Spleen (tissue), 7 donors: ENCODE data around the gene RNF212.

Source experiments
- POLR2A ChIP-seq, 3 donors: fragments of 450-650 bp; IDR thresholded peaks; one replicate each; pipeline ENCODE4 v1.5.1; 2017; ENCODE audit warnings: antibody characterized with exemption in 3 of 3, mild to moderate bottlenecking in 1 of 3
- POLR2AphosphoS5 ChIP-seq, 3 donors: sonication (generic); formaldehyde crosslinking; IDR thresholded peaks; one replicate each; pipeline ENCODE4 v1.5.1; 2017; ENCODE audit warnings: antibody characterized with exemption in 3 of 3
- TF ChIP-seq, protein P1 (sequence below), 11 experiments: fragments of 200-600 bp in 7 of 11; fragments of 450-650 bp in 4 of 11; sonication (generic) in 4 of 11; IDR thresholded peaks in 8 of 11; conservative IDR thresholded peaks in 3 of 11; 1 replicate in 7 of 11; 2 replicates in 4 of 11; pipeline versions ENCODE4 v1.4.0 to v1.8.0; 2016 to 2021; ENCODE audit warnings: antibody characterized with exemption in 11 of 11, inconsistent platforms in 4 of 11, mild to moderate bottlenecking in 1 of 11
- donor health status: DM: no; HTN: no; CAD: no; lungs with moderate emphysema.
- donor health status: DM: no; HTN: no; CAD: no.
- donor health status: DM: no; HTN: no; CAD: no.

DNA sequence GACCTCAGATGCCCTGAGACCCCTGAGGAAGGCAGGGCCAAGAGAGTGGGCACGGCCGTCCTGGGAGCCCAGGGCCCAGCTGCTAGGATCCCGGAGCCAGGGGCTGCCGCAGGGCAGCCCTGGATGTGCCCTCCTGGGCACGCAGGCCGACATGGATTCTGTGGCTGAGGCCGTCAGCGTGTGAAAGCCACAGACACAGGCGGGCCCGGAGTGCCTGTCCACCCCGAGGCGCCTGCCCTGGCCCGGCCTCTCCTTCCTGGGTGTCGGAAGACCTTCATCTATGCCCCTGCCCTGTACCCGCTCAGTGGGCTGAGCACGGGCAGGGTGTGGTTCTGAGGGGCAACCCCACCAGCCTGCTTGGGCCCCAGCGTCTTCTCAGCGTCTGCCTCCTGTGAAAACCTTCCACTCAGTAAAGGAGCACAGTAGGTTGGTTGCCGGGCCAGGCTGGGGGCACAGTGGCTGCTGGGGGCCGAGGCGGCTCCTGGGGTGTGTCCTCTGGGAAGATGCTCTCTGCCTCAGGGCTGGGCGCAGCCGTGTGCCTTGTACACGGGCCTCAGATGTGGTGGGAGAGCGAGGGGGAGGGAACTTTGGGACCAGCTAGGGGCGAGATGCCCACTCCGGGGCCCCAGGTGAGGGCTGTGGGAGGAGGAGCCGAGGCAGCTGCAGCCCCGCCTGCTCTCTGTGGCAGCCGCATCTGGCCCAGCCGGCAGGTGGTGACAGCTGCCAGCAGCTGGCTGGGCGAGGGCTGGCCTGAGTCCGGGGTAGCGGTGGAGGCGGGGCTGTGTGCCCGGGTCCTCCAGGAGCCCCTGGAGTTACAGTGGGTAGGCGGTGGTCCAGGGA is 81.2 kb downstream of the RNF212 start:
- TF ChIP-seq, protein P1, sequence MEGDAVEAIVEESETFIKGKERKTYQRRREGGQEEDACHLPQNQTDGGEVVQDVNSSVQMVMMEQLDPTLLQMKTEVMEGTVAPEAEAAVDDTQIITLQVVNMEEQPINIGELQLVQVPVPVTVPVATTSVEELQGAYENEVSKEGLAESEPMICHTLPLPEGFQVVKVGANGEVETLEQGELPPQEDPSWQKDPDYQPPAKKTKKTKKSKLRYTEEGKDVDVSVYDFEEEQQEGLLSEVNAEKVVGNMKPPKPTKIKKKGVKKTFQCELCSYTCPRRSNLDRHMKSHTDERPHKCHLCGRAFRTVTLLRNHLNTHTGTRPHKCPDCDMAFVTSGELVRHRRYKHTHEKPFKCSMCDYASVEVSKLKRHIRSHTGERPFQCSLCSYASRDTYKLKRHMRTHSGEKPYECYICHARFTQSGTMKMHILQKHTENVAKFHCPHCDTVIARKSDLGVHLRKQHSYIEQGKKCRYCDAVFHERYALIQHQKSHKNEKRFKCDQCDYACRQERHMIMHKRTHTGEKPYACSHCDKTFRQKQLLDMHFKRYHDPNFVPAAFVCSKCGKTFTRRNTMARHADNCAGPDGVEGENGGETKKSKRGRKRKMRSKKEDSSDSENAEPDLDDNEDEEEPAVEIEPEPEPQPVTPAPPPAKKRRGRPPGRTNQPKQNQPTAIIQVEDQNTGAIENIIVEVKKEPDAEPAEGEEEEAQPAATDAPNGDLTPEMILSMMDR (IDR thresholded peaks at IDR 0.05 in 8 of 11, conservative IDR thresholded peaks at IDR 0.05 in 3 of 11): no peak
- no peak for TF ChIP-seq POLR2A (IDR thresholded peaks at IDR 0.05)
- TF ChIP-seq POLR2AphosphoS5 (IDR thresholded peaks at IDR 0.05): no peak
